Stimulated activated CD8-positive, alpha-beta memory T cell treated with anti-CD3 and anti-CD28 coated beads, Interleukin-12 subunit alpha, Interleukin-12 subunit beta, amount 100 ng/mL, for 4 hours (primary cell): Measurements from ENCODE around the gene L3MBTL4.
"Not testable (repeated sequence)": the region's sequence is repeated elsewhere in the genome, so short reads cannot be mapped to it uniquely, and the experiment has no call there.

Source experiments
- DNase-seq: peaks from one replicate; pipeline ENCODE4 v3.0.0-alpha.2; 2020; ENCODE audit warnings: low read depth

L3MBTL4 gene

DNA sequence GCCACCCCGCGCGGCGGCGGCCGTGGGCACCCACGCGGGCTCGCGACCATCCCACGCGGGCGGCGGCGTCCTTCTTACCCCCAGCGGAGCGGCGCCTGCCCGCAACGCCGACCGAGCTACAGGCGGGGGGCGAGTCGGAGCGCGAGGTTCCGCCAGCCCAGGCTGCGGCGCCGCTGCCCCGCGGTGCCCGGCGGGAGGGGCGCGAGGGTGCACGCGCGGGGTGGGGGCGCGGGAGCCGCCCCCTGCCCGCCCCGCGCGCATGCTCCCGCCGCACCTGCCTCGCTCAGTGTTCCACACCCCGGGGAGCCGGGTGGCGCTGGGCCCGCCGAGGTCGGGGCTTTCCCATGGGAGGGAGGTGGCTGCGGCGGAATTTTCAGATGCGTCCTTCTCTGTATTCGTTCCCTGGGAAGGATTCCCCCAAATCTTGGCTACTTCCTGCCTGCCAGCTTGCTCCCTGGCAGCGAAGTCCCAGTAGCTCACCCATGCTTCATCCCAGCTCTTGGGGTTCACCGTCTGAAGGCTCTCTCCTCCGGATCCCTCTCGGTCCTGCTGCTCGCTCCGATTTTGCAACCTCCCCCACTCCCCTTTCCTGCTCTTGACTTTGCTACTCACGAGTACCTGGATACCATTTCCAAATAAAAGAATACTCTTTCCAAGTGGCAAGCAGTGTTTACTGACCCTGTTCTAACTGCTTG lies at the start of gene L3MBTL4:
Gene L3MBTL4, minus strand, starts transcription at position 189 of the 695 bp plus-strand sequence. CDS start 103,286 bp downstream, outside the sequence.
- DNase-seq = no peak

DNA sequence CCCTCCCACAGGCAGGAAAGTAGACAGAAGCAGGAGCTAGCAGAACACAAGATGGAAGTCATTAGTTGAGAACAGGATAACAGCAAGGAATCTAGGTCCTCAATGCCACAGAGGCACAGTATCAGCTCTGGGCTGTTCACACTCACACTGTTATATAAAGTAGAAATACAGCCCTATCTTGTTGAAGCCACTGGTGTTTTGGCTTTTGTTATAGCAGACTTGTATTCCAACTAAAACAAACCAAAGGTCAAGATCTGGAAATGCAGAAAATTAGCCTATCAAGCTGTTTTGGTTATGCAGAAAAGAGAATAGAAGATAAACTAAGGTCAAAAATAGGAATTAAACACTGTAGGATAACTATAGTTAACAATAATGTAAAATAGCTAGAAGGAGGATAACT lies 37.5 kb upstream of the L3MBTL4 start:
- DNase-seq = no peak

DNA sequence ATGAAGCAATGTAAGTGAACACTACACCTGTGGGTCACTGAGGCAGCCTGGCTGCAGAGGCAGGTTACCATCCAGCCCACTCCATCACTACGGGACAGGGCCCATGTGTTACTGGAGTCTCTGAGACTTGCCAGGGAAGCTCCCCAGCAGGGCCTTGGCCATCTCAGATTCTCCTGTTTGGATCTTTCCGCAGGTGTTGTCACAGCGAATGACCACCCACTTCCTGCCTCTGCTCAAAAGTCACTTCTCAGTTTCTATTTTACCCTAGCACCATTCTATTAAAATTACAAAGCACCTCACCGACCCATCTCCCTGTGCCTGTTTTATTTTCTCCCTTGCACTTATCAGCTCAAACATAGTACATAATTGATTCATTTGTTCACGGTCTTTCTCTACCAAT lies 34.5 kb upstream of the L3MBTL4 start:
- DNase-seq = no peak

DNA sequence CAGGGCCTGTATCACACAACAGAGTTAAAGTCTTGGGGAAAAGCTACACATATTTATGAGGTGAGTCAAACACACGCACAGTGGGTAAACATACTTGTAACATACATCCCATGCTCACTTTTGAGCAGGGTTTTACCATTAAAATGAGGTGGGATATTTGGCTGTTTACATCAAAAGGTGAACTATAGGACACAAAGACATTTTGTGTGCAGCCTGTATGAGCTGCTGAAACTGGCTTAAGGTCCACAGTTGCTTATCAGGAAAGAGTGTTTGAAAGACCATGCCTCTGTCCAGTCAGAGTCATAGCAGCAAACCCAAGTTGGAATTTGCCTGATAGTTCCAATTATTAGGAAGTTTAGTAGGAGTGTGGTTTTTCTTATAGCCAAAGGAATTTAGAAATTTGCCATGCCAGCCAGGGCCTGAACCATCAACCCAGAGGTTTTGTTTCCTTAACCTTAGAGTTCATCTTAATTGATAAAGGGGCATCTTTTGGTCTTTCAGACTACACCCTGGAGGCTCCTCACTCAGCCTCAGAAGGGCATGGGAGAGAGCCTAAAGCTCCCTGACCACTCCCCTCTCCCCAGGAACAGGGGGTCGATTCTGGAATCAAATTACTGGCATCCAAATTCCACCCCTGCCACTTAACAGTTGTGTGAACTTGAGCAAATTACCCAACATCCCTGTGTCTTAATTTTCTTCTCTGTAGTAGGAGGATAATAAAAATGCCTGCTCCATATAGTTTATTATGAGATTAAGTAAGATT lies 29.9 kb upstream of the L3MBTL4 start:
- DNase-seq = no peak

DNA sequence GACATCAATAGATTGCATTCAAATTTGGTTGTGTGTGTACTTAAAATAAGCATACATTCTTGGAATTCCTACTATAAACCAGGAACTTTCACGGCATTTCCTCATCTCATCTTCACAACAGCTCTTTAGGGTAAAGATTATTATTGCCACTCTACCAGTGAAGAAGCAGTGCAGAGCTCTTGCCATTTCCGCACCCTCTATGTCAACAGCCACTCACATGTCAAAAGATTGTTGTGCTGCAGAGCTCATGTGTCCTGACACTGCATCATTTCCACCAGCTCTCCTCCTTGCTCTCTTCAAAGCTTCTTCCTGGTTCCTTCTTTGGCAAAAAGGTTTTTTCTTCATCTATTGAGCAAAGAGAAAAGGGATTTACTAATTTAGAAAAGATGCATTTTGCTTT lies 26.5 kb upstream of the L3MBTL4 start:
- DNase-seq = no peak

DNA sequence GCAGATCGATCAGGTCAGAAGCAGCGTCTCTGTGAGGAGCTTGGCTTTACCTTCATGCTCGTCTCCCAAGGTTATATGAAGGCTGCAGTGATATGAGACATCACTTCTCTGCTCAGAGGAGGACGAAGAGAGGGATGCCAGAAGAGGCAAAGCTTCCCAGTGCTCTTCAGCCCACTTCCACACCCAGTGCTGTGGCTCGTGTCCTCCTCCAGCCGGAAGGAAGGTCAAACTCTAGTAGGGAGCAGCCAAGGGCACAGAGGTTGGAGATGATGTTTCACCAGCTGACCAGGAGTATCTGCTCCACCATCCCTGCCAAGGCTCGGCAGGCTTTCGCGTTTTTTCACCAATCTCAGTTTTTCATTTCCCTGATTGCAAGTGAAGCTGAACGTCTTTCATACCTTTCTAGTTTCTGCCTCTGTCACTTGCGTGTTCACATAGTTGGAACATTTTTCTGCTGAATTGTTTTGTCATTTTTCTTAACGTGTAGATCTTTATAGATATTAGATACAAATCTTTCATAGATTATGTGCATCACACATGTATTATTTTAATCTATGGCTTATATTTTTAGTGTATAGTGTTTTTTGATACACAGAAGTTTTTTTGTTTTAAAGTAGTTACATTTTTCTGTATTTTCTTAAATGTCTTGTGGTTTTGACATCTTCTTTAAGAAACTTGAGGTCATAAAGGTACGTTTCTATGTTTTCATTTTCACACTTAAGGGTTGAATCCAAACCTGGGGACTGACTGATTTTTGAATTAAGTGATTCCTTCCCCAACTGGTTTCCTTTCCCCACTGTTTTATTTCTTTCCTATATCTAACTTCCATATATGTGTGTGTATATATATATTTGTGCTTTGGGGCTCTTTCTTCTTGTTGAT lies 23.5 kb upstream of the L3MBTL4 start:
- DNase-seq = no peak

DNA sequence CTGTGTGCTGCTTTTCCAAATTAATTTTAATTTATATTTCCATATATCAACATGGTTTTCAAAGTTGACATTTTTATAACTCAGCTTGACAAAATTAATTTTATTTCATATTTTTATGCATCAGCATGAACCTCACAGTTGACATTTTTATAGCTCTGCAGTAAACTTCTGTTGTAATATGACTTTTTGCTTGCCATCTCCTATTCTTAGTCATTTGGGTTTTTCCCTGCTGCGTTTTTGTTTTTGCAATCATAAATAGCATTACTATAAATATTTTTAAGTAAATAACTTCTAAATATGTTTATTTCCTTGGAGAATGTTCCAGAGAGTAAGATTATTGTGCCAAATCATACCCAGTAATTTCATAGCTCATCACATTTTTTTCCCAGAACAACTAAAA lies 21.0 kb upstream of the L3MBTL4 start:
- DNase-seq = no peak

DNA sequence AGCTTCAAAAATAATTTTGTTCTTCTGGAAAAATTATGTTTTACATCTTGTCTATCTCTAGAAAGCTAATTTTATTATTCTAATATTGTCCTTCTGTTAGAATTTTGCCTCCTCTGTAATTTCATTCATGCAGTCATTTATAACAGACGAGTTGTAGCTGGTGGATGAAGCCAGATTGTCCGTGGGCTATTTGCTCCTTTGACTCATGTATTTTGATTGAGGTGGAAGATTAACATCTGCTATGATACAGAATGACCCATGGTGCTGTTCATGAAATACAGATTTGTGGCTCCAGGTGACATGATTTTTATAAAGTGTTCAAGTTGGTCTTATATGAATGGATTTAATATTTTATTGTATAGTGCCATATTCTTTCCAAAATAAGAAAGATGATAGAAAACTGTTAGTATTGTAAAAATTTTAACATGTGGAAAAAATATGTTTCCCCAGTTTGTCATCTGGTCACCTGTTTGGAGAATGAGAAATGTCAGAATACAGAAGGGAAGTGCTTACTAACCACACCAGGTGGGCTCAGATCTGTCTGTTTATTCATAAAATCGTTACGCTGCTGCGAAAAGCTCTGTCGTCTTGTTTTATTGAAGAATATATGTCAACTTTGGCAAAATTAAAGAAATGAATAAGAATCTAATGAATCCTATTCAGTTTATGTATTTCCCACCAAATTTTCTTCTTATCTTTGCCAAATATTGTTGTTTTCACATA lies 20.4 kb upstream of the L3MBTL4 start:
- DNase-seq = no peak

DNA sequence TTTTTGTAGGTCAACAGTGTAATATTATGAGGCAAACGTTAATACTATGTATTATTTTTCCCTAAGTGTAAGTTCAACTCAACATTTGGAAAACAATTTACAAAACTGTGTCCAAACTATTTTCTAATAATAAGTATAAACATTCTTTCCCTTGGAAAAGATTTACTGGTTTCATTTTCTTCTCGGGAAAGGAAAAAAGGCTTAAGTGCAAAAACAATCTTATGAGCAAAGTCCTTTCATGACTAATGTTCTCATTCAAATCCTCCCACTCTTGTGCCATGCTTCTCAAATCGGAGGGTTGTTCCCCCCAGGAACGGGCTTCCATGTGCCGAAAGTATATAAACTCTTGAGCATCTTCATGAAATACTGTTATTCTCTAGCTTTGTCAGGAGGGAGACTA lies 19.8 kb upstream of the L3MBTL4 start:
- no peak for DNase-seq

DNA sequence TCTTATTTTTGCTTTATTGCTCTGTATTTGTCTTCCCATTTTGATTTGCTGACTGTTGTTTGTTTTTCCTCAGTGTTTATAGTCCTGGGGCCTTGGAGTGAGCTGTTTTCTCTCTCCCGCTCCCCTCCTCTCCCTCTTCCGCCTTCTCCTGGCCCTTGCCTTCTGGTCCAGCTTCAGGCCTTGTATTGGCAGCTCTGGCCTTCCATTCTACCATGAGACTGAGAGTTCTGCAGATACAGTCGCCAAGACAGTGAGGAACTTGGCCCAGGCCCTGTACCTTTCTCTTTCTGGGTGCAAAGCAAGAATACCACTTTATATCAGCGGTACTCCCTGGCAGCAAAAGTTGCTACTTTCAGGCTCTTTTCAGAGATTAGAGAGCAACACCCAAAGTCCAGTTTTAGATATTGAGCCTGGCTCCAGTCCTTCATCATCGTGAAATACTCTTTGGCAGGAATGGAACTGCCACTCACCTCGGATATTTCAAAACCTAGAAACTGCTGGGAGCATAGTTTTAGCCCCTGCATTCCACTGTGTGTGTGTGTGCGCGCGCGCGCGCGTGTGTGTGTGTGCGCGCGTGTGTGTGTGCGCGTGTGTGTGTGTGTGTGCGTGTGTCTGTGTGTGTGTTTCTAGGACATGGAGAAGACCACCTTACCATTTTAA lies 17.1 kb upstream of the L3MBTL4 start:
- no peak for DNase-seq

DNA sequence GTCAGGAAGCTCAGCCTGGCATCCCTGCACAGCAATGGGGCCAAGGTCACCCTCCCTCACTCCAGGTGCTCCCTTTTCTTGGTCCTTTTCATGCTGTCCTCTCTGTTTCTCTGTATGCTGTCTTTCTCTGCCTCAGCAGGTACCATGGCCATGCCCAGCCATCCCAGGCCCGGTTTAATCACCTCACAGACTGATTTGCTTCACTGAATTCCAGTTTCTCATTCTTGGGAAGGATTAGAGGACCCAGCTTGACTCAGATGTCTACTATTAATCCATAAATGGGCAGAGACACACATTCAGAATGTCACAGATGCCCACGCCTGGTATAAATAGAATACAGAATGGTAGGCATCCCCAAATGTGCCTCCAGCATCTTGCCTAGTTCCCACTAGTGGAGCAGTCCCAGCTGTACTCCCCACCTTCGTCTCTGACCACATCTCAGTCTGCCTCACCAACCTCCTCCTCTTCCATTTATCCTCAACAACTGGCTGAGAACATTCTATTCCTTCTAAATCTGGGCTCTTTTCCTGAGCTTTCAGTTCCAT lies 14.2 kb upstream of the L3MBTL4 start:
- DNase-seq = no peak

DNA sequence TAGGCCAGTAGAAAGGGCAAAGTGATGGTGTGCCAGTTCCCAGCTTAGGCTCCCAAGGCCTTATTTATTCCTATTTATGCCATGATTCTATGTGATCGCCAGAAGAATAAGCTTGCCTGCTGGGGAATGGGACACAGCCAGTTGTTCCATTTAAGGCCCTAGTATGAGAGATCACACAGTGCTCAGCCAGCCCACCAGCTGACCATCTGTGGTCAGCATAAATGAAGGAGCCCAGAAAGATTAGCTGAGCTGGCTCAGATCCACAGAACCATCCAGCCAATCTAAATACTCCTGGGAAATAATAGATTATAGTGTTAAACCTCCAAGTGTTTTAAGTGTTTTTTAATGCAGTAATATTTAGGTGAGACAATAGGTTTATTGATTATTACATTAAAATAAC lies 12.6 kb upstream of the L3MBTL4 start:
- DNase-seq = no peak

DNA sequence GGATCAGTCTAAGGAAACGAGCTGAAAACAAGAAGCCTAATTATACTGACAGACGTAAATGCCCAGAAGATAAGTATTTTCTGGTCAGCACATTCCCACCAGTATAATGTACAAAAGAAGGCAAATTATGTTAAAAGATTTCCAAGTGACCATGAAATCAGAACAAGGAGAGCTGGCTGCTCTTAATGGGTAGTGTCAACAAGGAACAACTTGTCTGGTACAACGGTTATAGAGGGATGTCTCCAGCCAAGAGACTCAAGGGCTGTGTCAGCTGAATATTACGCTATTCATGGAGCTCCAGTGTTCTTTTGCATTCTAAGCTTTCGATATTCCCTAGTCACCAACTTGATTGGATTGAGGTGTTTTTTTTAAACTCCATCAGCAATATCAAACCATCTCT lies 8.6 kb upstream of the L3MBTL4 start:
- DNase-seq = no peak

DNA sequence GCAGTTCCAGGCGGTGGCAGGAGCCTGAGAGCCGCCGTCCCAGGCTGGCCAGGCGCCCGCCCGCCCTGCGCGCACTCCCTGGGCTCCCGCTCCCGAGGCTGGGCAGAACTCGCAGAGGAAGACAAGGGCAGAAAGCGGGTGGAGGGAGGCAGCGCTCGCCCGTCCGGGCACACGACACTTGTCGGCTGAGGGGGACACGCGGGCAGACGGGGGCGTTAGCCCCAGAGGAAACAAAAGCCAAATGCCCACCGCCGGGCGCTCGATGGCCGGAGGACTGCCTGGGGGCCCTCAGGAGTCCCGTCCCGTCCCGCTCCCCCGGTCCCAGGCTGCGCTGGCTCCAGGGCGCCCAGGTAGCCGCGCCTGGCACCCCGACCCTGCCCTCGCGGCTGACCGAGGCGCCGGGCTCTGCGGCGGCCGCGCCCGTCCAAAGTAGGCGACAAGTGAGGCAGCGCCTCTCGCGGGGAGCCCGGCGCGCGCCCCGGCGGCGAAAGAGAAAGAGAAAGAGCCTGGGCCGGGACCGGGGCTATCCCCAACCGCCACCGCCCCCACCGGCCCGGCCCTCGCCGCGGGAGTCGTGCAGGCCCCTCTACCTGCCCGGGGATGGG lies 491 bp downstream of the L3MBTL4 start:
- peak; percentile 25 for DNase-seq

DNA sequence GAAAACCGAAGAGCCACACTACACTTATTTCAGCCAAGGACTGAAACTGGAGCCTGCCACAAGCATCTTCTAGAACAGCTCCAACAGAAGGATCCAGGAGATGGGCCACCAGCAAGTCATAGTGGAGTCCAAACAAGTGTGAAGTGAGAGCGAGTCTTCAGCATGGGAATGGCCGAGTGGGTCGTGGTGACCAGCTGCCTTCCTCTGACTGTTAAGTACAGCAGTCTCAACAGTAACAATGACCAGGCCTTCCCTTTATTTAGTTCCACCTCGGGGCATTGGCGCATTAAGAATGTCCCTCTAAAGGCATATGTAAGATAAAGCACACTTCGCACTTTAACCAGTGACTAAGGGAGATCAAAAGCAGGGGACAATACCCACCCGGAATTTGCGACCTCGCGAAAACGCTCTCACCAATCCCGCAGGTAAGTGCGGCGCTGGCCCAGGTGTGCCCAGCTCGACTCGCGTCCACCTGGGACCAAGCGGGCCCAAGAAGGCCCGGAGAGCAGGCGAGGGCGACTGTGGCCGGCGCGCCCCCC lies 1.1 kb downstream of the L3MBTL4 start:
- DNase-seq = no peak

DNA sequence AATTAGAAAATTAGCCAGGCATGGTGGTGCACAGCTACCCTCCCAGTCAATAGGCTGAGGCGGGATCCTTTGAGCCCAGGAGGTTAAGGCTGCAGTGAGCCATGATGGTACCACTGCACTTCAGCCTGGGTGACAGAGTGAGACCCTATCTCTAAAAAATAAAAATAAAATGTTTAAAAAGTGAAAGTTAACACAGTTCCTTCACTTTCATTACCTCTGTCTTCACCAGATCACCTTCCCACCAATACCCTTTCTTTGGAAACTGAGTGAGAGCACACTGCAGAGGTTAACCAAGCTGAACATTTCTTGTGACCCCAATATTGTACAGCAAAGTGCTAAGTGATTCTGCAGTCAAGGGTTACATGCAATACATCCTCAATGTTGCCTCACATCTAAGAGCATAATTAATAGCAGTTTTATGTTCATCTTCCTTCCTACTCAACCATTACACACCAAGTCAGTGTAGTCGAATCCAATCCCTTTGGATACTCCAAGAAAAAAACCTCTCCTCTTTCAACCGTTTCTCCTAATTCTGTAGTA lies 1.7 kb downstream of the L3MBTL4 start:
- no peak for DNase-seq

DNA sequence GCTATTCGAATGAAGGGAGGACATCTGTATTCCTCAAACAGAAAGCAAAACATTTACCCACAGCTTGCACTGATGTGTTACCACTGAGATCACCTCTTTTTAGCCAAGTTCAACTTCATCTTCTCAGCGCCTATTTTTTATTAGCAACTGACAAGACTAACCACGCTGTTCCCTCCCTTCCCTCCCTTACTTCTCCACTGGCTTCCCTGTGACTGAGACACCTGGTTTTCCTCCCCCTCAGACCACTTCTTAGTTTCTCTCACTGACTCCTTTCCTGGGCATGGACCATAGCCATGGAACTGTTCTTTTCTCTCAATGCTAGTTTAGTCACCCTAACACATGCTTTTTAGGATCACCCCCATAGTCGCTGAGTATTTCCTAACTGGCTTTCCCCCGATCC lies 3.3 kb downstream of the L3MBTL4 start:
- DNase-seq = no peak

DNA sequence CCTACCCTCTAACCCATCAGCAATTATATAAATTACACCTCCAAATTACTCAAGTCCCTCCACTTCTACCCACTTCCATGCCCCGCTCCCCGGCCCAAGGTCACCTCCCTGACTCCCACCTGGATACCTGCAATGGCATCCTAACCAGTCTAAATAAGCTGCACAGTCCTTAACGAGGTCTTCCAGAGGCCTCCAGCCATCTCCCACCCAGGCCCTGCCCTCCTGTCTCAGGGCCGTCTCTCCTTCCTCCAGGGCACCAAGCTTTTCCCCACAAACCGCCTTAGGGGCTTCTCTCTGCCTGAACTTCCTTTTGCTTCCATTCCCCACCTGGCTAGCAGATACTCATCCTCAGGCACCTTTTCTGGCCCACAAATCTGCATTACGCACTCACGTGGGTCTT lies 4.8 kb downstream of the L3MBTL4 start:
- DNase-seq = no peak

DNA sequence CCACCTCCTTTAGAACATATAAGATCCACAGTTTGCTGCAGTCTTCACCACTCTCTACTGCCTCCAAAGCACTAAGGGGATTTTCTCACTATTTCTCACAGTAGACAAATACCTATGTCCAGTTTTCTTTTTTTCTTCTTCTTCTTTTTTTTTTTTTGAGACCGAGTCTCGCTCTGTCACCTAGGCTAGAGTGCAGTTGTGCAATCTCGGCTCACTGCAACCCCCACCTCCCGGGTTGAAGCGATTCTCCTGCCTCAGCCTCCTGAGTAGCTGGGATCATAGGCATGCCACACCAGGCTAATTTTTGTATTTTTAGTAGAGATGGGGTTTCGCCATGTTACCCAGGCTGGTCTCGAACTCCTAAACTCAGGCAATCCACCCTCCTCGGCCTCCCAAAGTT lies 6.2 kb downstream of the L3MBTL4 start:
- DNase-seq = not testable (repeated sequence)

DNA sequence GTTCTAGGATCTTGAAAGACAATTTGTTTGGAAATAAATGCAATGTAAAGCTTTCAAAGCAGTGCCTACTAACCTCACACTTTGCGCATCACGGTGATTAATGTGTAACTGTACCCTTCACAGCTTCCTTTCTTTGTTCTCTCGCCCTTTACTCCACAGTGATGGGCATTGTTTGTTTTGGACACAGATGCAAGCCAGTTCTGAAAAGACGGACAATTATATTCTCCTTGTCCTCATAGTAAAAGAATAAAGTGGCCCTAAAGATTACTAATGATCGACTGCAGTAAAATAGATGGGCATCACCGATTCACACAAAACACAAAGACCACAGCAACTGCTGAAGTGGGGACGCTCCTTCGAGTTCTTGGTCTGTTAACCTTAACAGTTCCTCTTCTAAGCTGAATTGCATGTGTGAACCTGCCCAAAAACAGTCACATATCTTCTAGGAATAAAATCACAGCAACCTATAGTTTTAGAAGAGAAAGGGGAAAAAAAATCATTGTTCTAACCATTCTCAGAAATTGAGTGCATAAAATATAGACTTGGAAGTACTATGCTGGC lies 7.7 kb downstream of the L3MBTL4 start:
- DNase-seq = no peak
